GM10266 (cell line): ENCODE measurements around the gene LPCAT4.

ENCODE experiments used
- DNase-seq: peaks from one replicate; pipeline ENCODE4 v3.0.0; 2012; ENCODE audit errors: extremely low spot score
- CTCF ChIP-seq: IDR thresholded peaks from 2 replicates; pipeline ENCODE4 v1.5.1; 2012; ENCODE audit warnings: mild to moderate bottlenecking, low read depth; ENCODE audit not compliant: control insufficient read depth, insufficient read depth; ENCODE audit errors: missing control alignments

The LPCAT4 gene

DNA sequence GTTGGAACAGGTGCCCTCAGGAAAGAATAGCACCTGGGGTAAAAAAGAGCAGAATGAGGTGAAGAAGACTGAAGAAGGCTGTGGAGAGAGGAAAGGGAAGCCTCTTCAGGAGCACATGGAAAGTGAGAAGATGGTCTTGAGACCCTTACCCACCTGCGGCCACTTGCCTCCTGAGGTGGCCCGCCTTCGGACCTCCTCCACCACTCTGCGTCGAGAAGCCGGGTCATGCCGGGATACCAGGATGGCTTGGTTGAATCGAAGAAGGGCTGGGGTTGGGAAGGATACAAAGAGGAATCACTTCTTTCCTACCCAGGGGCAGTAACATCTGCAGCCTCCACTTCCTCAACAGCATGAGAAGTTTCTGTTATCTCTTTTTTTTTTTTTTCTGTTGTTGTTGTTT is 3.0 kb downstream of the LPCAT4 start:
- DNase-seq = no peak
- TF ChIP-seq CTCF = no peak

DNA sequence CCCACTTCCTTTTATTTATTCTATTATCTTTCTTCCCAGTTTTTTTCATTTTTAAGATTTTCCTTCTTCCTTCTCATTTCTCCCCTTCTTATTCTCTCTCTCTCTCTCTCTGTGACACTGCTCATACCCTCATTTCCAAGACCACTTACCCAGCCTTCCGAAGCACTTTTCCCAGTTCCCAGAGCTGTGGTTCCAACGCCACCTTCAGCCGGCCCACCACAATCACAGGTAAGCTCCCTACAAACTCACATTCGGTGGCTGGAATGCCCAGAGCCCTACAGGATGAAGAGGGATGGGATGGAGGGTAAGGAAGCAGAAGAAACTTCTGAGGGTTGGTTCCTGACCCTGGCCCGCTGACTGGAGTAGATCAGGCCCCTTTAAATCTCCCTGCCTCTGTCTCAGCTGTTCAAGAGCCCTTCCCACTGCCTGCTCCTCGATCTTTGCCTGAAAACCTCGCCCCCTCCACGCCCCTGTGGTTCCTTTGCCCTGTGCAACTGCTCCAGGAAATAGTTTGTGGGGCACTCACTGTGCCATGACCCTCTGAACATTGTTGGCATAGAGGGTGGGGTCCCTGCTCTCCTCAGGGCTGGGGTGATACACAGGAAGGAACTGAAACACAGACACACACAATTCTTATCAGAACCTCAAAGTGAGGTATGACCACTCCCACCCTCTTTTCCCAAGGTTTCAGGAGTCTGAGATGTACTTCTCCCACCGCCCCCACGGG is 4.8 kb downstream of the LPCAT4 start:
- DNase-seq = no peak
- no peak for TF ChIP-seq CTCF

- no peak for DNase-seq
- no peak for TF ChIP-seq CTCF
These were observed 5.7 kb downstream of the LPCAT4 start for GRCh38 chr15:34361278-34361677.

DNA sequence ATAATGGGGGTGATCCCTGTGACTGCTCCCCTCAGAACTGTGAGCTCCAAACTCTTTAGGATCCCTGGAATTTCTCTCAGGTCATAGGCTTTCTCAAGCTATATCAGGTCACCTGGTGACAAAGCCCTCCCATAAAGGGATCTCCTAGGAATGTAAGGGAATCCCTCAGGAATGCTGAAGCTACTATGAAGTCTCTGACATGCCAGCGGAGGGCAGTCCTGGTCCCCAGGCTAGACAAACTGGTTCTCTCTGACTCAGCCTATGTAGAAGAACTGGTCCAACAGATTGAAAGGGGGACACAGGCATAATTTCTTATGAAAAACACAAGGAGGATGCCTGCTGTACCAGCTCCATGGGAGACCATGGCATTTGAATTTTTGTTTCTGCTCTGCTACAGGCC is 6.7 kb downstream of the LPCAT4 start:
- no peak for DNase-seq
- TF ChIP-seq CTCF = no peak

- no peak for DNase-seq
- TF ChIP-seq CTCF = no peak
These were observed 7.6 kb downstream of the LPCAT4 start for GRCh38 chr15:34359416-34359815.

DNA sequence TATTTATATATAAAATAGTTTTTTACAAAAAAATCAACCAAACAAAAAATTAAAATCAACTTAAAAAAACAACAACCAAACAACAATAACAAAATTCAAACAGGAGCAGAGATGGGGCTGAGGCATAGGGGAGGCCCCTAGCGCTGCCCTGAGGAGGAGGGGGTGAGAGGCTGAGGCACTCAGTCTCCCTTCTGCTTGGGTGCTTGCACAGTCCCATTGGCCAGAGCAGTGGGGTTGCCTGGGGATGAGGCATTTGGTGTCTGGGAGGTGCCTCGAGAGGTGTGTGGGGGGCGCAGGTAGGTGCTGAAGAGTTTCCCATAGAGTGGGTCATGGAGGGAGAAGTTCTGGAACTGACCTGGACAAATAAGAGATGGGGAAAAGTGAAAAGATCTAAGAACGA is 8.0 kb downstream of the LPCAT4 start:
- TF ChIP-seq CTCF = no peak
- no peak for DNase-seq

DNA sequence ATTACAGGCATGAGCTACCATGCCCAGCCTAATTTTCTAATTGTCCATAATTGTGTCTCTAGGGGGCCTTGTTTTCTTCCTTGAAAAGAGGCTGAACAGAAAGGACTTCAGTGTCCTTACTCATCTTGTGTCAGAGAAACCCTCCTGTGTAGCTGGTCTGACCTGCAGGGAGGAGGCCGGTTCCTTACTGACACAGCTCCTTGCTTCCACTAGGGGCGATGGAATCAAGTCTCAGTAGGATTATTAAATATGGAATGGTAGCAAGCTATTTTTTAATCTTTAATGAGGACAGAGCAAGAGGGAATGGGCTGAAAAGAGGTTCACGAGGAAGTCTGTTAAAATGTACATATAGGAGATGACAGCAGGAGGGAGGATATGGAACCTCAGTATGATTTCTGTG is 8.6 kb downstream of the LPCAT4 start:
- no peak for DNase-seq

More for the DNA sequence above, 8.6 kb downstream of the LPCAT4 start:
- no peak for TF ChIP-seq CTCF
